Right atrium auricular region (tissue), 2 donors: ENCODE results near the gene AGTPBP1. TPM values are rescaled to one million over a fixed set of nuclear protein-coding genes. Genes with fewer than 3 reads are reported as not detected.

Experiments used
- DNase-seq: peaks from one replicate; pipeline ENCODE4 v3.0.0-alpha.2; 2019; ENCODE audit warnings: low spot score
- H3K27ac ChIP-seq, 2 donors: fragments of 200-600 bp; sonication (generic); 1 replicate in 1 of 2; 2 replicates in 1 of 2; pipeline ENCODE4 v1.5.1; 2016 to 2019
- H3K27me3 ChIP-seq, 2 donors: fragments of 200-600 bp; sonication (generic); one replicate each; pipeline versions ENCODE4 v1.5.1 to v1.6.0; 2017 to 2019
- H3K36me3 ChIP-seq: fragments of 200-600 bp; sonication (generic); one replicate; pipeline ENCODE4 v1.5.1; 2016
- H3K4me1 ChIP-seq, 2 donors: fragments of 200-600 bp; sonication (generic); one replicate each; pipeline versions ENCODE4 v1.5.1 to v1.6.0; 2017 to 2019
- H3K4me3 ChIP-seq, 2 donors: fragments of 200-600 bp; sonication (generic); 1 replicate in 1 of 2; 2 replicates in 1 of 2; pipeline ENCODE4 v1.5.1; 2017 to 2019; ENCODE audit warnings: mild to moderate bottlenecking in 1 of 2, moderate library complexity in 1 of 2
- H3K9me3 ChIP-seq, 2 donors: fragments of 200-600 bp; sonication (generic); one replicate each; pipeline ENCODE4 v1.5.1; 2019
- total RNA-seq, 2 donors: library from RNA; depleted of rRNA; stranded (reverse); fragments of >200 nt; gene quantifications; one replicate each; pipeline ENCODE4 v1.1.0, GENCODE V29; 2016
- TF ChIP-seq, protein P1 (sequence below), 2 donors: fragments of 200-600 bp; sonication (generic); IDR thresholded peaks; one replicate each; pipeline ENCODE4 v1.5.1; 2019; ENCODE audit warnings: antibody characterized with exemption in 2 of 2

The AGTPBP1 gene
- total RNA-seq, 2 donors from 2014 or later = 34.1 to 53.2 TPM

DNA sequence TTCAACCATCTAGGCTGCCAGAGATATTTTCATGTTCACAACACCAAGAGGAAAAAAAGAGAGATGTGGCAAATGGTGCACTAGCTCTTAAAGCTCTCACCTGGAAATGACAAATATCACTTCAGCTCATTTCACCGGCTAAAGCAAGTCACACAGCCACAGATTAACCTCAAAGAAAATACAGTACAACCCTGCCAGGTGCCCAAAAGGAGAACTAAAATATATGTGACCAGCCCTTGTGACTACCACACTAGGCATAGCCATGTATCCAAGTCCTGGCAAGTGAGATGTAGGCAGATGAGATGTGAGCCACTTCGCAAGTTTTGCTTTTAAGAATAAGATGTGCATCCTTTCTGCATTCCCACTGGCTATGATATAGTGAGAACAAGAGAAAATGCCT, 41.4 kb downstream of the AGTPBP1 start:
- no peaks in the 10 kb centered on the region for H3K36me3 ChIP-seq
- no peaks in the 10 kb centered on the region for H3K27me3 ChIP-seq
- H3K9me3 ChIP-seq = no peaks in the 10 kb centered on the region
- H3K4me1 ChIP-seq = peaks cover 0 to 14% of the 10 kb centered on the region in 2 donors
- H3K4me3 ChIP-seq = no peak overlapping the region
- no peak for DNase-seq
- H3K27ac ChIP-seq = no peak overlapping the region
- TF ChIP-seq, protein P1, sequence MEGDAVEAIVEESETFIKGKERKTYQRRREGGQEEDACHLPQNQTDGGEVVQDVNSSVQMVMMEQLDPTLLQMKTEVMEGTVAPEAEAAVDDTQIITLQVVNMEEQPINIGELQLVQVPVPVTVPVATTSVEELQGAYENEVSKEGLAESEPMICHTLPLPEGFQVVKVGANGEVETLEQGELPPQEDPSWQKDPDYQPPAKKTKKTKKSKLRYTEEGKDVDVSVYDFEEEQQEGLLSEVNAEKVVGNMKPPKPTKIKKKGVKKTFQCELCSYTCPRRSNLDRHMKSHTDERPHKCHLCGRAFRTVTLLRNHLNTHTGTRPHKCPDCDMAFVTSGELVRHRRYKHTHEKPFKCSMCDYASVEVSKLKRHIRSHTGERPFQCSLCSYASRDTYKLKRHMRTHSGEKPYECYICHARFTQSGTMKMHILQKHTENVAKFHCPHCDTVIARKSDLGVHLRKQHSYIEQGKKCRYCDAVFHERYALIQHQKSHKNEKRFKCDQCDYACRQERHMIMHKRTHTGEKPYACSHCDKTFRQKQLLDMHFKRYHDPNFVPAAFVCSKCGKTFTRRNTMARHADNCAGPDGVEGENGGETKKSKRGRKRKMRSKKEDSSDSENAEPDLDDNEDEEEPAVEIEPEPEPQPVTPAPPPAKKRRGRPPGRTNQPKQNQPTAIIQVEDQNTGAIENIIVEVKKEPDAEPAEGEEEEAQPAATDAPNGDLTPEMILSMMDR (IDR thresholded peaks at IDR 0.05) = no peak

DNA sequence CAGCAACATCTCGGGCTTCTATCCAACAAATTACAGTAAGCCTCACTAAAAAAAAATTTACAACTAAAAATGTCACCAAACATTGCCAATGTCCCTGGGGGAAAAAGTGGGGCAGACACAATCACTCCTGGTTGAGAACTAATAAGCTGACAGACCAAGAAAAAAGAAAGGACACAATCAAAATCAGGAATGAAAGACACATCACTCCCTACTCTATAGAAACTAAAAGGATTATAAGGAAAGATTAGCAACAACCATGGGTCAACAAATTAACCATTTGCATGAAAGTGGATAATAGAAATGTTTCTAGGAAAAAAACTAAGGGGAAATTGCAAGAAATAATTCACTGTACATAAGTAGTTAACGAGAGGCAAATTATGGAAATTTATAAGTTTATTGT, 53.4 kb downstream of the AGTPBP1 start:
- Histone ChIP-seq H3K9me3 (peaks cover 0 to 8% of the 10 kb centered on the region in 2 donors), H3K4me3 (no peak overlapping the region), H3K4me1 (no peaks in the 10 kb centered on the region), H3K36me3 (no peaks in the 10 kb centered on the region), H3K27ac (no peak overlapping the region), H3K27me3 (no peaks in the 10 kb centered on the region)
- TF ChIP-seq, protein P1 (IDR thresholded peaks at IDR 0.05) = no peak
- no peak for DNase-seq

DNA sequence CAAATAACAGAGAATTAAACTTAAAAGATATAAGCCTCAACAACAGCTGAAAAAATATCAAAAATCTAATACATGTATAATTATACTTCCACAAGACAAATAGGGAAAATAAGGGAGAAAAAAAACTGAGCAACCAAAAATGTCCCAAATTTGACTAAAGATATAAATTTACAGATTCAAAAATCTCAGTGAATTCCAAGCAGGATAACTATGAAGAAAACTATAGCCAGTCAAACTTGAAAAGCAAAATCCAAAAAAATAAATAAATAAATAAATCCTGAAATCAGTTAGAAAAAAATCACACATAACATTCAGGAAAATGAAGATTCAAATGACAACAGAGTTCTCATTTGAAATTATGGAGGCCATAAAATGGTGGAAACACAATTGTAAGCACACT, 56.7 kb downstream of the AGTPBP1 start:
- Histone ChIP-seq H3K27me3 (no peaks in the 10 kb centered on the region), H3K36me3 (no peaks in the 10 kb centered on the region)
- TF ChIP-seq, protein P1 (IDR thresholded peaks at IDR 0.05) = no peak

DNA sequence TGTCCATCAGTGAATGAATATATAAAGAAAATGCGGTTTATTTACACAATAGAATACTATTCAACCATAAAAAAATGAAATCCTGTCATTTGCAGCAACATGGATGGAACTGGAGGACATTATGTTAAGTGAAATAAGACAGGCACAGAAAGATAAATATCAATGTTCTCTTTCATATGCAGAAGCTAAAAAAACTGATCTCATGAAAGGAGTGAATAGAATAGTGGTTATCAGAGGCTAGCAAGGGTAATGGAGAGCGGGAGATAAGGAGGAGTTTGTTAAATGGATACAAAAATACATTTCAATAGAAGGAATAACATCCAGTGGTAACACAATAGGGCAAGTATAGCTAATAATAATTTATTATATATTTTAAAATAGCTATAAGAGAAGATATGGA, 65.0 kb downstream of the AGTPBP1 start:
- Histone ChIP-seq H3K27ac (no peak overlapping the region), H3K4me3 (no peak overlapping the region), H3K9me3 (no peaks in the 10 kb centered on the region), H3K36me3 (no peaks in the 10 kb centered on the region), H3K27me3 (no peaks in the 10 kb centered on the region), H3K4me1 (no peaks in the 10 kb centered on the region)
- TF ChIP-seq, protein P1 (IDR thresholded peaks at IDR 0.05) = no peak
- DNase-seq = no peak

More for the DNA sequence above, 56.7 kb downstream of the AGTPBP1 start:
- Histone ChIP-seq H3K9me3 (peaks cover 0 to 8% of the 10 kb centered on the region in 2 donors), H3K4me3 (no peak overlapping the region), H3K27ac (no peak overlapping the region), H3K4me1 (no peaks in the 10 kb centered on the region)
- DNase-seq = no peak

DNA sequence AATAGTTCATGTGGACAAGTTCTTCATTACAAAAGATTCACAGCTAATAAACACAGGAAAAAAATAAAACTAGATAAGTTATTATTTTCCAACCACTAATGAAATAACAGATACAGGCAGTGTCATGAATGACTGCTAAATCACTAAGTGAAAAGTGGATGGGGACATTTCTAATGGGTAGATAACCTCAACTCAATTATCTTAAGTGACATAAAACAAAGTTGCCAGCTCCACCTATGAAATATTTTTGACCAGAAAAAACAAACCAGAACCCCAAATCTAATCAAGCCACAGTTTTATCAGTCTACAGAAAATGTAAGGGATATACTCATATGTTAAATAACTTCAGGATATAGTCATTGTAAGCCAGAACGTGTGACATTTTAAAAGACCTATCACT, 74.4 kb downstream of the AGTPBP1 start:
- H3K4me3 ChIP-seq = no peak overlapping the region
- H3K4me1 ChIP-seq = no peaks in the 10 kb centered on the region
- no peak overlapping the region for H3K27ac ChIP-seq
- DNase-seq = no peak
- H3K36me3 ChIP-seq = peaks cover 4% of the 10 kb centered on the region
- H3K27me3 ChIP-seq = no peaks in the 10 kb centered on the region
- H3K9me3 ChIP-seq = no peaks in the 10 kb centered on the region
- TF ChIP-seq, protein P1 (IDR thresholded peaks at IDR 0.05) = no peak

DNA sequence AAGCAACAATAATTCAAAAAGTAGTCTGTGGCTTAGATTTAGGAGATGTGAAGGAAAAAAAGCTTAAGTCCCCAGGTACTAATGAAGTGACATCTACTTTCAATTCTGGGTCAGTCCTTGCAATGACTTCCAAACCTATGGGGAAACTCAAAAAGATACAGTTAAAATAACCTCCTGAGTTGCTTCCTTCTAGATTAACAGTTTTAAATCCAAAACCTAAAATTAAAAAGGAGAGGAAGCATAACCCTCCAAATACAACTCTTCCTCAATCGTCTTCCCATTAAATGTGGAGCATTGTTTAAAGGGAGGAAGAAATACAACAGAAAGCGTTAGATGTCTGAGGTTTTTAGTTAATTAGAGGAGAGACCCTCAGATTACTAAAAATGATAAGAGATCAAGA, 75.7 kb downstream of the AGTPBP1 start:
- no peaks in the 10 kb centered on the region for H3K4me1 ChIP-seq
- H3K27ac ChIP-seq = no peak overlapping the region
- H3K9me3 ChIP-seq = no peaks in the 10 kb centered on the region
- peaks cover 4% of the 10 kb centered on the region for H3K36me3 ChIP-seq
- no peaks in the 10 kb centered on the region for H3K27me3 ChIP-seq
- no peak overlapping the region for H3K4me3 ChIP-seq
- no peak for DNase-seq
- TF ChIP-seq, protein P1 (IDR thresholded peaks at IDR 0.05) = no peak
